Caco-2 (cell line): ENCODE data around the gene GPR157. TPM values are rescaled to one million over a fixed set of nuclear protein-coding genes. Genes with fewer than 3 reads are reported as not detected.

Experiments
- BruUV-seq: library from RNA; stranded (reverse); fragments of 400-500 nt; replicated peaks from 2 replicates; lab custom pipeline; 2021; lab: Mats Ljungman, UMichigan
- CTCF ChIA-PET: fragments of 300-600 bp; sonication (Branson Sonifier 250); formaldehyde crosslinking; loops from one replicate; lab custom pipeline; 2022; ENCODE audit warnings: antibody characterized with exemption; lab: Charles Lee
- POLR2A ChIA-PET: fragments of 300-600 bp; sonication (Branson Sonifier 250); formaldehyde crosslinking; loops from one replicate; lab custom pipeline; 2022; ENCODE audit warnings: antibody characterized with exemption; lab: Charles Lee
- DNase-seq, 2 experiments: peaks; one replicate each; pipeline versions ENCODE4 v3.0.0 to v3.0.0-alpha.2; 2020 to 2022
- H3K27me3 ChIP-seq: replicated peaks from 2 replicates; pipeline ENCODE4 v1.6.0; 2011; ENCODE audit warnings: low read length; ENCODE audit not compliant: control insufficient read depth, insufficient read depth
- H3K36me3 ChIP-seq: 2 replicates; pipeline ENCODE4 v1.5.1; 2011; ENCODE audit warnings: low read length; ENCODE audit not compliant: control insufficient read depth, insufficient read depth
- H3K4me1 ChIP-seq: fragments of 250-450 bp; sonication (Bioruptor Pico); 2 replicates; pipeline ENCODE4 v1.5.1; 2020; ENCODE audit warnings: mild to moderate bottlenecking
- H3K4me3 ChIP-seq: 2 replicates; pipeline ENCODE4 v1.5.1; 2011; ENCODE audit warnings: low read depth, mild to moderate bottlenecking, control low read depth, low read length
- H3K9me3 ChIP-seq: fragments of 250-450 bp; sonication (Bioruptor Pico); 2 replicates; pipeline ENCODE4 v1.5.1; 2020; ENCODE audit warnings: mild to moderate bottlenecking, moderate library complexity
- H3K27ac Mint-ChIP-seq: one replicate; pipeline ENCODE4 v1.8.0; 2022; ENCODE audit warnings: mixed read lengths; ENCODE audit not compliant: unreplicated experiment
- H3K27me3 Mint-ChIP-seq: one replicate; pipeline ENCODE4 v1.8.0; 2022; ENCODE audit warnings: mixed read lengths; ENCODE audit not compliant: insufficient read depth, unreplicated experiment
- H3K36me3 Mint-ChIP-seq: one replicate; pipeline ENCODE4 v1.8.0; 2022; ENCODE audit warnings: mild to moderate bottlenecking, mixed read lengths; ENCODE audit not compliant: insufficient read depth, unreplicated experiment
- H3K4me1 Mint-ChIP-seq: one replicate; pipeline ENCODE4 v1.8.0; 2022; ENCODE audit warnings: low read depth, mixed read lengths; ENCODE audit not compliant: unreplicated experiment
- H3K4me3 Mint-ChIP-seq: one replicate; pipeline ENCODE4 v1.8.0; 2022; ENCODE audit warnings: mild to moderate bottlenecking, moderate library complexity, mixed read lengths; ENCODE audit not compliant: unreplicated experiment
- H3K9me3 Mint-ChIP-seq: one replicate; pipeline ENCODE4 v1.8.0; 2022; ENCODE audit warnings: mixed read lengths; ENCODE audit not compliant: unreplicated experiment
- CTCF ChIP-seq, 2 experiments: fragments of 200-600 bp in 1 of 2; IDR thresholded peaks; 1 replicate in 1 of 2; 2 replicates in 1 of 2; pipeline versions ENCODE4 v1.5.1 to v1.8.0; 2011 to 2022; ENCODE audit warnings: antibody characterized with exemption in 1 of 2, control low read depth in 1 of 2, inconsistent platforms in 1 of 2, low read depth in 1 of 2, low read length in 1 of 2, mild to moderate bottlenecking in 1 of 2, moderate library complexity in 1 of 2; ENCODE audit not compliant: insufficient read depth in 1 of 2, severe bottlenecking in 1 of 2, unreplicated experiment in 1 of 2
- intact Hi-C: fragments of 100-400 bp; cut with micrococcal nuclease; formaldehyde crosslinking; loops from one replicate; pipeline ENCODE4 v1.10.0; 2022; ENCODE audit not compliant: unreplicated experiment
- total RNA-seq: library from RNA; stranded (reverse); gene quantifications from 2 replicates; pipeline ENCODE4 v1.2.3, GENCODE V29; 2022

GPR157 gene
- total RNA-seq, 1 experiment from 2014 or later = 17.2 TPM

- Histone ChIP-seq H3K4me1 (peaks cover 23% of the 10 kb centered on the region), H3K36me3 (no peaks in the 10 kb centered on the region), H3K27me3 (no peaks in the 10 kb centered on the region), H3K4me3 (no peak overlapping the region), H3K9me3 (no peaks in the 10 kb centered on the region)
- Mint-ChIP-seq H3K27ac (peak overlapping the region; percentile 71), H3K9me3 (peaks cover 10% of the 10 kb centered on the region), H3K27me3 (no peaks in the 10 kb centered on the region), H3K36me3 (no peaks in the 10 kb centered on the region), H3K4me3 (no peak overlapping the region), H3K4me1 (peaks cover 12% of the 10 kb centered on the region)
- BruUV-seq = no TSS peak
- ChIA-PET POLR2A (interaction anchor here (0.5 kb wide), 1 partner anchor 156 kb away, joined by 4 read pairs; no protein-coding TSS in a partner anchor), CTCF (interaction anchor here (0.6 kb wide), 1 partner anchor 126 kb away, joined by 9 read pairs; no protein-coding TSS in a partner anchor)
- no peak for DNase-seq
- intact Hi-C loops = no loop called here
- TF ChIP-seq CTCF (IDR thresholded peaks at IDR 0.05; ENCODE audit: insufficient read depth in 1 of 2, low read depth in 1 of 2, low read length in 1 of 2, severe bottlenecking in 1 of 2, unreplicated experiment in 1 of 2) = no peak
Measured at GRCh38 chr1:9085306-9085940, 43.5 kb downstream of the GPR157 start.

GRCh38 chr1:9084906-9085305, 44.0 kb downstream of the GPR157 start:
- H3K4me1 ChIP-seq = peaks cover 26% of the 10 kb centered on the region
- BruUV-seq = no TSS peak
- TF ChIP-seq CTCF (IDR thresholded peaks at IDR 0.05; ENCODE audit: insufficient read depth in 1 of 2, low read depth in 1 of 2, low read length in 1 of 2, severe bottlenecking in 1 of 2, unreplicated experiment in 1 of 2) = no peak
- peak overlapping the region; percentile 71 for H3K27ac Mint-ChIP-seq
- intact Hi-C loops = no loop called here
- H3K27me3 ChIP-seq = no peaks in the 10 kb centered on the region
- H3K36me3 Mint-ChIP-seq = no peaks in the 10 kb centered on the region
- no peaks in the 10 kb centered on the region for H3K36me3 ChIP-seq
- no peak overlapping the region for H3K4me3 ChIP-seq
- POLR2A ChIA-PET = no interaction called here
- no peaks in the 10 kb centered on the region for H3K27me3 Mint-ChIP-seq
- DNase-seq = no peak
- CTCF ChIA-PET = interaction anchor here (0.6 kb wide), 1 partner anchor 126 kb away, joined by 9 read pairs; no protein-coding TSS in a partner anchor
- H3K4me3 Mint-ChIP-seq = no peak overlapping the region
- peaks cover 12% of the 10 kb centered on the region for H3K4me1 Mint-ChIP-seq
- H3K9me3 Mint-ChIP-seq = peaks cover 10% of the 10 kb centered on the region
- no peaks in the 10 kb centered on the region for H3K9me3 ChIP-seq

GRCh38 chr1:9081473-9081872, 47.4 kb downstream of the GPR157 start:
- Mint-ChIP-seq H3K9me3 (no peaks in the 10 kb centered on the region), H3K36me3 (no peaks in the 10 kb centered on the region), H3K4me1 (peaks cover 18% of the 10 kb centered on the region), H3K4me3 (no peak overlapping the region), H3K27ac (no peak overlapping the region), H3K27me3 (no peaks in the 10 kb centered on the region)
- POLR2A ChIA-PET = no interaction called here
- Histone ChIP-seq H3K4me3 (no peak overlapping the region), H3K4me1 (peaks cover 46% of the 10 kb centered on the region), H3K9me3 (no peaks in the 10 kb centered on the region), H3K27me3 (no peaks in the 10 kb centered on the region), H3K36me3 (no peaks in the 10 kb centered on the region)
- no TSS peak for BruUV-seq
- DNase-seq = no peak
- no peak for TF ChIP-seq CTCF (IDR thresholded peaks at IDR 0.05; ENCODE audit: insufficient read depth in 1 of 2, low read depth in 1 of 2, low read length in 1 of 2, severe bottlenecking in 1 of 2, unreplicated experiment in 1 of 2)
- CTCF ChIA-PET = no interaction called here
- intact Hi-C loops = no loop called here
